Measurements from ENCODE around the gene IRF2BPL.

Gene IRF2BPL

DNA sequence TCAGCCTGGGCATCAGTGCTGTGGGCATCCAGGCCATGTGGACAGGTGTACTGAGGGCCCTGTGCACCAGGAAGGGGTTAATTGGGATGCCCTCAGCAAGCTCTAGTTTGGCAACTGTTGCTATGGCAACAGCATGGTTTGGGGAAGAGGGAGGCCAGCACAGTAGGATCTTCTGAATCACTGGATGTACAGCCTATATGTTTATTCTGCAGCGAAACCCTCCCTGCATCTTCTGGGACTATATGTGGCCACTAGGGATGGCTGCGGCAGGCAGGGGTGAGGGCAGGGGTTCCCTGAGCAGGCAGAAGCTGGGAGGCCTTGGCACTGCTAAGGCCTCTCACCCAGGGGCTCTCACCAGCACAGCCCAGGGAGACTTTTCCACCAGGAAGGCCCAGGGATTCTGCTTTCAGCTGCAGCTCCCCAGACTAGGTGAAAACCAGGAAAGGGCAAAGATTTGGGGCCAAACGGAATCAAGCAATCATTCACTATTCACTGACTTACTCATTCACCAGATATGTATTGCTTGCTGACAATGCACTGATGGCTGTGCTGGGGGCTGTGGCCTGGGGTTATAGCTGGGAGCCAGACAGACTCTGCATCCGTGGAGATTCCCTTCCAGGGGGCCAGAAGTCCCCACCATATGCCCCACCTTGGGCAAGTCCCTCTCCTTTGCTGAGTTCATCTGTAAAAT is 42.8 kb downstream of the IRF2BPL start:
- DNase-seq (ENCODE audit: low read depth), result no peak

DNA sequence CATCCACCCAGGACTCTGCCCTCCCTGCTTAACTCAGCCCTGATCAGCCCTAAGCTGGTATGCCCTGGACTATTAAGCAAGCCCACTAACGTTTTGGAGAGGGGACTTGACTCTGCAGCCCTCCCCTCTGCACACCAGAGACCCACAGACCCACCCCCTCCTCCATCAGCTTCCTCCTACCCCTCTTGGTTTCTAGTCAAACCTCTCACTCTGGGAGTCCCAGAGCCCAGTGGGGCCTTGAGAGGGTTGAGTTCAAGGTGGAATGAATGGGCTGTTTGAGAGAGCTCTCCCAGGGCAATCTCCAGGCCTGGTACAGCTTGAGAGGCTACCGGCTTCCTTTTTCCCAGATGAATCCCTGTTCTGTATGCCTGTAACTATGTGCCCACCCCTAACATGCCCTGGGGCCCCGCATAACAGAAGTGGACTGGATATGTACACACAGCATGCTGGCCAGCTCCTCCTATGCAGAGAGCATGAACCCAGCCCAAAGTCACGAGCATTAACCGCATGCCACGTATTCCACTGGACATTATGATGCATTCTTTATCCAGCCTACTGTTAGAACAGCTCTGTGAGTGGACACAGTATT is 43.6 kb downstream of the IRF2BPL start:
- DNase-seq (ENCODE audit: low read depth), result no peak

DNA sequence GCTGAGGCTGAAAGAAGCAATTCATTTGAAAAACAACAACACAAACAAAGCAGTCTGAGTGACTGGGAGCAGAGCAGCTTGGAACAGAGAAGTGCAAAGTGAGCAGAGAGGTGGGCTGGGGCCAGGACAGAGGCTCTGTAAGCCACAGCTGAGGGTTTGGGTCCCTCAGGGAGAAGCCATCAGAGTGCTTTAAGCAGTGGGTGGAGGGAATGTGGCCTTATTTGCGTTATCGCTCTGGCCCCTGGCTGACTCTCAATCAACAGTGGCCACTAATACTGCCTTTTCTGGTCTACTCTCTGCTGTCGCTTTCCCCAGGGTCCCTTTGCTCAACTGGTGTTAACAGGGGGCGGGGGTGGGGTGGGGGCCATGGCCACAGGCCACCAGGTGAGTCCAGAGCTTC is 44.2 kb downstream of the IRF2BPL start:
- no peak for DNase-seq (ENCODE audit: low read depth)

DNA sequence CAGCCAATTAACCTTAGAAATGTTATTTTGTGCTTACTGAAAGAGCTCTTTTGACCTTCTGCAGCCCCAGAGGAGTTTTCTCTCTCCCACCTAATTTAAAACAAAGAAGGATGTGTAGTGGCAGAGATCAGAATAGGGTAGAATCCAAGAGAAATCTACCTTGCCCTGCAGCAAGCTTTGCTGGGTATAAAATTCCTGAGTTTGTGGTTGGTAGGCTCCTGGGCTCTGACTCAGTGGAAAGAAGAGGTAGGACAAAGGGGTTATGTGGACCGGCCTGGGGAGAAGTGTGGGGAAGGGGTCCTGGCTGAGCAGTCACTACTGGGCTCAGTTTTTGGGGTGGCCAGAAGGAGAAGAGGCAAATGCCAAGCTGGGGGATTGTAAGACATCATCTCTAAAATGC is 46.8 kb downstream of the IRF2BPL start:
- no peak for DNase-seq (ENCODE audit: low read depth)

DNA sequence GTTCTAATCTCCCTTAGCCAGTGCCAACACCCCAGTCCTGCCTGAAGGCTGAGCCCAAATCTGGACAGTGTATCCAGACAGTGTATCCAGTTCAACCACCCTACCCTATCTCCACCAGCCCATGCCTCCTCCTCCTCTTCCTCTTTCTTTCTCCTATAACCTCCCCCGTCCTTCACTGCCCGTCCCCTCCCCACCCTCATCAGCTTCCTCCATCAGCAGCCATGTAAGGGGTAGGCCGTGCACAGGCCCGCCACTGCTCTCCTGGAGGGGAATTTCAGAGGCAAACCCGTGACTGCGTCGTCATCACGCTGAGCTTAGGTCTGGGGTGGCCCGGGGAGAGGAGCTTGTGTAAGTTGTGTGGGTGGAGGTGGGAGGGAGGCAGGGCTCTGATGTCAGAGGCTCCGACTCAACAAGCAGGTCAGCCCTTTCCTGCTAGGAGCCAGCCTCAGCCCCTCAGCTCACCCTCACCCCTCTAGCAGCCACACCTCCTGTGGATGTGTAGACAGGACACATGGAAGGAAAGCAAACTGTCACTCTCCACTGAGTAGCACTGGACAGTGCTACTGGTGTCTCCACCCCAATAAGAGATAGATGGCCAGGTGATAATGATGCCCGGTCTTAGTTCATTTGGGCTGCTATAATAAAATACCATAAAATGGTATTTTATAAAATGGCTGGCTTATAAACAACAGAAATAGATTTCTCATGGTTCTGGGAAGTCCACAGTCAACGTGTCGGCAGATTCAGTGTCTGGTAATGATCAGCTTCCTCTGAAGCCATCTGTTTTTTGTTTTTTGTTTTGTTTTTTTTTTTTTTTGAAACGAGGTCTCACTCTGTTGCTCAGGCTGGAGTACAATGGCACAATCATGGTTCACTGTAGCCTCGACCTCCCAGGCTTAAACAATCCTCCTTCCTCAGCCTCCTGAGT is 50.5 kb downstream of the IRF2BPL start:
- DNase-seq (ENCODE audit: low read depth), result peak; percentile 23

DNA sequence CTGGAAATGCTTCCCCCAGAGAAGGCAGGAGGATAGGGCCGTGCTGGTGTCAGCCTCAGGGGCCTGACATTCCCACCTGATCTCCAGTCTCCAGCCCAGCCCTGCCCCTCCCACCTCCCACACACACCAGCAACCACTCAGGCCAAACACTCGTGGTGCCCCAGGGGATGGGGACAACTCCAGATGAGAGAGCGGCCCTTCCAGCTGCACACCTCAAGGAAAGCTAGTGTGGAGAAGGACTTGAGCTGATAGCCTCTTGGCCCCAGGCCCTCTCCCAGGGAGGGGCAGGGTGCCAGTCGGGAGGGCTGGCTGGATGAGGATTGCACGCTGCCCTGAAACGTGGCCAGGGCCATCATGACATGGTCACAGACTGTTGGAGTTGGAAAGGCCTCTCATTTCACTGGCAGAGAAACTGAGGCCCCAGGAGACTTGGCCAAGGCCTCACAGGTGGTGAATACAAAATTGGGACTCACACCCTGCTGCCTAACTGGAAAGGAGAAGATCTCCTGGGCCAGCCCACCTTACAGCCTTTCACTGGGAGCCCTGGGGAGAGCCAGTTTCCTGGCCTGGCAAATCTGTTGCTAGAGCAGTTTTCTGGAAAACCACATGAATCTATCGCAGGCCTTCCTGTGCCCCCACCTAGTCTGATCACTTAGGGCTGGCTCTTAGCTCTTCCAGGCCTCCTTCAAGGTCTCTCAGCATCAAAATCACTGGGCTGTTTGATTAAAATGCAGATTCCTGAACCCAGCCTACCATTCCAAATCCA is 52.1 kb downstream of the IRF2BPL start:
- no peak for DNase-seq (ENCODE audit: low read depth)

DNA sequence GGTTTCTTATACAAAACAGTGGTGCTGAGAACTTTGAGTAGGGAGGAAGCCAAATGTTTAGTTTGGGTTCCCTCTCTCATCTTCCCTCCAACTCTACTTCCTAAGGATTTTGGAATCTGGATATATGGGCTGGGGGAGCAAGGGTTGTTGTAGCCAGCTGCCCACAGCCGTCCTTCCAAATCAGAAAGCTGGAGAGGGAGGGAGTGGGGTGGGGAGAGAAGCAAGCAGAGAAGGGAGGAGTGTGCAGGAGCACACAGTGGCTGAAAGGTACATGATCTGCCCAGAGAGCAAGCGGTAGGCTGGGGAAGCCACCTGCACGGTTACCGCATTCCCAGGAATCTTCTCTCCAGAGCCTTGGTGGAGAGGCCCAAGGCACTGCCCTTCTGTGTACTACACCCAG is 52.7 kb downstream of the IRF2BPL start:
- no peak for DNase-seq (ENCODE audit: low read depth)

DNA sequence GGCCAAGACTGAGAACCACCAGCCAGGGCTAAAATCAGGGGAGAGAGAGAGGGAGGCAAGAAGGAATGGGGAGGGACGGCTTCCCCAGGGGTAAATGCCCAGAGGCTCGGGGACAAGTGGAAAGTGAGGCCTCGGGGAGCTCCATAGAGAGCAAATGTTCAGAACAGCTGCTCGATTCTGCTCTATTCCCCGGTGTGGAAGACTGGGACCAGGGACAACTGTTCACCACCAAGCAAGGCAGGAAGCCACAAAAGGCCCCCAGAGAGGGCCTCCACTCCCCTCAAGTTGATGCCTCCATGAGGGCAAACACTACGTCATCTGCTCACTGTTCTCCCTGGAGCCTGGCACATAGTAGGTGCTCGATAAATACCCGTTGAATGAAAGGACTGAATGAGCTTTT is 53.5 kb downstream of the IRF2BPL start:
- no peak for DNase-seq (ENCODE audit: low read depth)

All from fibroblast of the conjunctiva (primary cell).